Neural crest cell (in vitro differentiated cells): Measurements from ENCODE around the gene SGPL1. TPM values are rescaled to one million over a fixed set of nuclear protein-coding genes. Genes with fewer than 3 reads are reported as not detected.

Source experiments
- DNase-seq: peaks from one replicate; pipeline ENCODE4 v3.0.0; 2021; ENCODE audit warnings: low read depth, mixed read lengths, low spot score
- H3K27ac Mint-ChIP-seq: one replicate; pipeline ENCODE4 v1.8.0; 2021; ENCODE audit warnings: mild to moderate bottlenecking, mixed read lengths; ENCODE audit not compliant: unreplicated experiment
- H3K27me3 Mint-ChIP-seq: 2 replicates; pipeline ENCODE4 v1.8.0; 2021; ENCODE audit warnings: low read depth, mild to moderate bottlenecking, mixed read lengths
- H3K36me3 Mint-ChIP-seq: 2 replicates; pipeline ENCODE4 v1.8.0; 2021; ENCODE audit warnings: low read depth, mild to moderate bottlenecking, mixed read lengths
- H3K4me1 Mint-ChIP-seq: 2 replicates; pipeline ENCODE4 v1.8.0; 2021; ENCODE audit warnings: mixed read lengths
- H3K4me3 Mint-ChIP-seq: one replicate; pipeline ENCODE4 v1.8.0; 2021; ENCODE audit warnings: mild to moderate bottlenecking, mixed read lengths
- H3K9me3 Mint-ChIP-seq: 2 replicates; pipeline ENCODE4 v1.8.0; 2021; ENCODE audit warnings: mixed read lengths
- CTCF ChIP-seq: fragments of 200-600 bp; sonication (generic); conservative IDR thresholded peaks from 2 replicates; pipeline ENCODE4 v1.5.0; 2021; ENCODE audit warnings: antibody characterized with exemption, mild to moderate bottlenecking
- total RNA-seq: library from RNA; stranded (reverse); gene quantifications from 2 replicates; pipeline ENCODE4 v1.2.1, GENCODE V29; 2021

SGPL1 gene
- total RNA-seq, 1 donor from 2014 or later: 58.2 TPM

- Mint-ChIP-seq H3K4me3 (no peak overlapping the region), H3K9me3 (no peaks in the 10 kb centered on the region), H3K27ac (no peak overlapping the region), H3K36me3 (no peaks in the 10 kb centered on the region), H3K27me3 (no peaks in the 10 kb centered on the region), H3K4me1 (no peaks in the 10 kb centered on the region)
- no peak for DNase-seq
- no peak for TF ChIP-seq CTCF
Observed at GRCh38 chr10:70775679-70776454, 39.9 kb upstream of the SGPL1 start.

GRCh38 chr10:70776455-70777005 lies 39.2 kb upstream of the SGPL1 start:
- no peak overlapping the region for H3K27ac Mint-ChIP-seq
- DNase-seq: no peak
- no peak for TF ChIP-seq CTCF

GRCh38 chr10:70777063-70777875 lies 38.5 kb upstream of the SGPL1 start:
- Mint-ChIP-seq H3K9me3 (no peaks in the 10 kb centered on the region), H3K4me1 (no peaks in the 10 kb centered on the region), H3K27ac (no peak overlapping the region), H3K27me3 (no peaks in the 10 kb centered on the region), H3K36me3 (no peaks in the 10 kb centered on the region), H3K4me3 (no peak overlapping the region)
- no peak for TF ChIP-seq CTCF
- no peak for DNase-seq

More at GRCh38 chr10:70776455-70777005, 39.2 kb upstream of the SGPL1 start:
- no peak overlapping the region for H3K4me3 Mint-ChIP-seq
- H3K9me3 Mint-ChIP-seq: no peaks in the 10 kb centered on the region
- H3K36me3 Mint-ChIP-seq: no peaks in the 10 kb centered on the region
- H3K4me1 Mint-ChIP-seq: no peaks in the 10 kb centered on the region
- H3K27me3 Mint-ChIP-seq: no peaks in the 10 kb centered on the region

- Mint-ChIP-seq H3K9me3 (no peaks in the 10 kb centered on the region), H3K36me3 (no peaks in the 10 kb centered on the region), H3K27ac (peak overlapping the region; percentile 95), H3K27me3 (no peaks in the 10 kb centered on the region), H3K4me1 (no peaks in the 10 kb centered on the region), H3K4me3 (no peak overlapping the region)
- TF ChIP-seq CTCF: no peak
- no peak for DNase-seq
Observed at GRCh38 chr10:70778267-70778924, 37.4 kb upstream of the SGPL1 start.

GRCh38 chr10:70779088-70779487 lies 36.7 kb upstream of the SGPL1 start:
- Mint-ChIP-seq H3K27ac (peak overlapping the region; percentile 58), H3K4me1 (no peaks in the 10 kb centered on the region), H3K9me3 (no peaks in the 10 kb centered on the region), H3K4me3 (no peak overlapping the region), H3K27me3 (no peaks in the 10 kb centered on the region), H3K36me3 (no peaks in the 10 kb centered on the region)
- no peak for TF ChIP-seq CTCF
- DNase-seq: no peak
